ENCODE data around the gene RAB1B.

RAB1B gene

DNA sequence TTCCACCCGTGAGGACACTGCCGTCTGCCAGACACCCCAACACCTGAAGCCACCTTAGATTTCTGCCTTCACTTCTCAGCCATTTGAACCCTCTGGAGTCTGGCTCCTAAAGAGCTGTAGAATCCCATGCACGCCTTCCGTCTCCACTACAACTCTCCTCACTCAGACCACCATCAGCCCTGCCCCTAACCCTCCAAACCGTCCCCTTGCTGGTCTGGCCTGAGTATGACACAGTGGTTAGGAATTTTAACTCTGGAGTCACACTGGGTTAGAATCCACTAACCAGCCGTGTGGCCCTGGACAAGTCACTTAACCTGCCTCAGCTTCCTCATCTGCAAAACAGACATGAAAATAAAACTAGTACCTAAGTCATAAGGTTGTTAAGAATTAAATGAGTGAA lies 12.6 kb downstream of the RAB1B start:
- Histone ChIP-seq H3K9ac (ENCODE audit: low read depth, low read length) (no peak overlapping the region), H3K4me2 (ENCODE audit: insufficient read depth, low read length) (no peak overlapping the region), H3K4me1 (ENCODE audit: insufficient read depth, low read length) (peaks cover 26% of the 10 kb centered on the region), H4K20me1 (ENCODE audit: insufficient read depth, low read length) (peaks cover 50% of the 10 kb centered on the region), H3K36me3 (ENCODE audit: insufficient read depth, low read length) (peaks cover 5% of the 10 kb centered on the region), H3K27ac (ENCODE audit: low read length) (no peak overlapping the region), H3K4me3 (ENCODE audit: low read depth in 1 of 2, low read length in 2 of 2) (no peak overlapping the region), H3K9me3 (ENCODE audit: insufficient read depth, low read length, severe bottlenecking) (no peaks in the 10 kb centered on the region), H3K79me2 (ENCODE audit: insufficient read depth, low read length) (no peaks in the 10 kb centered on the region; the same call in 1 of the 2 replicates), H3K27me3 (ENCODE audit: insufficient read depth, low read length, poor library complexity) (no peaks in the 10 kb centered on the region), H2AFZ (ENCODE audit: low read depth, low read length) (no peak overlapping the region)
- ATAC-seq (ENCODE audit: insufficient read depth, low read depth) (no peak), DNase-seq (no peak)
- no peak for TF ChIP-seq EZH2 (IDR thresholded peaks at IDR 0.05; ENCODE audit: borderline replicate concordance, low read depth, low read length, severe bottlenecking)
- TF ChIP-seq CTCF (IDR thresholded peaks at IDR 0.05; ENCODE audit: borderline replicate concordance, extremely low read depth, low read length, poor library complexity, severe bottlenecking), result no peak

- ATAC-seq (ENCODE audit: insufficient read depth, low read depth), result no peak
Measured at GRCh38 chr11:66281776-66282467, 13.5 kb downstream of the RAB1B start.

DNA sequence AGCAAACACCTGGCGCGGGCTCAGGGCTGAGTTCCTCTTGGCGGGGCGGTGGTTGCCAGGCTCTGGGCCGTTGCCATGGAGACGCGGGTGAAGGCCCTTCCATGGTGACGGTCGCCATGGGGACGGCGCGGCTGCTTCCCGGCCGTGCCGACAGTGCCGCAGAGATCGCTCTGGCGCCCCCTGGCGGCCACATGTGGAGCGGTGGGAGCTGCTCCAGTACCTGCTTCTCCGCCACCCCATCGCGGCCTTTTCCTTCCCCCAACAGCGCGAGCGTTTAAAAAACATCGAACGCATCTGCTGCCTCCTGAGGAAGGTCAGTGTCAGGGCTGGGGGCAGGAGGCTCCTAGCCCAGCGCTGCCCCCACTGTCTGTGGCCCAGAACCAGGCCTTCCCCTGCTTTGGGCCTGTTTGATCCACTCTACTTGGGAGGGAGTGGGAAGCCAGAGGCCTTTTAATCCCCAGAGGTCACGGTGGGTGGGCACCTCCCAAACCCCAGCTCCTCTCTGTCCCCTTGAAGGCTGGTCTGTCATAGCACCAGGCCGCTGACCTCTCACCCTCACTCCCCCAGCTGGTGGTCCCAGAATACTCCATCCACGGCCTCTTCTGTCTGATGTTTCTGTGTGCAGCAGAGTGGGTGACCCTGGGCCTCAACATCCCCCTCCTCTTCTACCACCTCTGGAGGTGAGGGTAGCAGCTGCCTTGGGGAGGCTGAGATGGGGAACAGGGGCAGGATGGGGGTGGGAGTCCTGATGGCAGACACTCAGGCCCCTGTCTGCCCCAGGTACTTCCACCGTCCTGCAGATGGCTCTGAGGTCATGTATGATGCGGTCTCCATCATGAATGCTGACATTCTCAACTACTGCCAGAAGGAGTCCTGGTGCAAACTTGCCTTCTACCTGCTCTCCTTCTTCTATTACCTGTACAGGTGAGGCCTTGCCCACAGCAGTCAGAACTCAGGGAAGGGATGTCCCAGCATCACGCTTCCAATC lies 14.3 kb downstream of the RAB1B start:
- H3K4me2 ChIP-seq (ENCODE audit: insufficient read depth, low read length), result peak overlapping the region; percentile 45
- peak overlapping the region; percentile 47; the same call in 1 of the 2 replicates for H3K27ac ChIP-seq (ENCODE audit: low read length)
- no peak overlapping the region for H3K4me3 ChIP-seq (ENCODE audit: low read depth in 1 of 2, low read length in 2 of 2)
- H3K27me3 ChIP-seq (ENCODE audit: insufficient read depth, low read length, poor library complexity), result no peaks in the 10 kb centered on the region
- H3K79me2 ChIP-seq (ENCODE audit: insufficient read depth, low read length), result peaks cover 4% of the 10 kb centered on the region
- DNase-seq (peak; percentile 99), ATAC-seq (ENCODE audit: insufficient read depth, low read depth) (peak; percentile 89)
- H3K36me3 ChIP-seq (ENCODE audit: insufficient read depth, low read length), result no peaks in the 10 kb centered on the region
- H4K20me1 ChIP-seq (ENCODE audit: insufficient read depth, low read length), result peaks cover 41% of the 10 kb centered on the region
- H3K9ac ChIP-seq (ENCODE audit: low read depth, low read length), result peak overlapping the region; percentile 8
- peaks cover 26% of the 10 kb centered on the region for H3K4me1 ChIP-seq (ENCODE audit: insufficient read depth, low read length)
- peak overlapping the region; percentile 19; the same call in 1 of the 2 replicates for H2AFZ ChIP-seq (ENCODE audit: low read depth, low read length)
- no peaks in the 10 kb centered on the region for H3K9me3 ChIP-seq (ENCODE audit: insufficient read depth, low read length, severe bottlenecking)
- TF ChIP-seq EZH2 (IDR thresholded peaks at IDR 0.05; ENCODE audit: borderline replicate concordance, low read depth, low read length, severe bottlenecking), result no peak
- TF ChIP-seq CTCF (IDR thresholded peaks at IDR 0.05; ENCODE audit: borderline replicate concordance, extremely low read depth, low read length, poor library complexity, severe bottlenecking), result peak; percentile 95

More at GRCh38 chr11:66281776-66282467, 13.5 kb downstream of the RAB1B start:
- no peak overlapping the region for H3K9ac ChIP-seq (ENCODE audit: low read depth, low read length)
- H3K4me2 ChIP-seq (ENCODE audit: insufficient read depth, low read length), result no peak overlapping the region
- no peaks in the 10 kb centered on the region; the same call in 1 of the 2 replicates for H3K79me2 ChIP-seq (ENCODE audit: insufficient read depth, low read length)
- no peak for DNase-seq
- H3K4me3 ChIP-seq (ENCODE audit: low read depth in 1 of 2, low read length in 2 of 2), result no peak overlapping the region
- H4K20me1 ChIP-seq (ENCODE audit: insufficient read depth, low read length), result peaks cover 45% of the 10 kb centered on the region
- no peaks in the 10 kb centered on the region for H3K36me3 ChIP-seq (ENCODE audit: insufficient read depth, low read length)
- no peaks in the 10 kb centered on the region for H3K27me3 ChIP-seq (ENCODE audit: insufficient read depth, low read length, poor library complexity)
- peaks cover 26% of the 10 kb centered on the region for H3K4me1 ChIP-seq (ENCODE audit: insufficient read depth, low read length)
- no peak for TF ChIP-seq CTCF (IDR thresholded peaks at IDR 0.05; ENCODE audit: borderline replicate concordance, extremely low read depth, low read length, poor library complexity, severe bottlenecking)
- no peak for TF ChIP-seq EZH2 (IDR thresholded peaks at IDR 0.05; ENCODE audit: borderline replicate concordance, low read depth, low read length, severe bottlenecking)
- H2AFZ ChIP-seq (ENCODE audit: low read depth, low read length), result no peak overlapping the region
- no peaks in the 10 kb centered on the region for H3K9me3 ChIP-seq (ENCODE audit: insufficient read depth, low read length, severe bottlenecking)
- no peak overlapping the region for H3K27ac ChIP-seq (ENCODE audit: low read length)

Data from DND-41 (cell line).